Adrenal gland (tissue), 12 donors: ENCODE results near the gene CTPS1. TPM values are rescaled to one million over a fixed set of nuclear protein-coding genes. Genes with fewer than 3 reads are reported as not detected.

Source experiments
- DNase-seq, 7 donors: peaks; one replicate each; pipeline ENCODE4 v3.0.0-alpha.2; 2019 to 2020
- H3K27ac ChIP-seq, 5 donors: fragments of 200-600 bp; sonication (generic) in 4 of 5; 1 replicate in 3 of 5; 2 replicates in 2 of 5; pipeline versions ENCODE4 v1.5.1 to v1.8.0; 2016 to 2020; ENCODE audit warnings: mild to moderate bottlenecking in 1 of 5
- H3K27me3 ChIP-seq: fragments of 200-600 bp; 2 replicates; pipeline ENCODE4 v1.8.0; 2021
- H3K36me3 ChIP-seq, 2 donors: fragments of 200-600 bp; replicated peaks in 1 of 2; 1 replicate in 1 of 2; 2 replicates in 1 of 2; pipeline versions ENCODE4 v1.5.1 to v1.8.0; 2018 to 2022
- H3K4me1 ChIP-seq, 2 donors: fragments of 200-600 bp; replicated peaks in 1 of 2; 1 replicate in 1 of 2; 2 replicates in 1 of 2; pipeline versions ENCODE4 v1.5.1 to v1.8.0; 2018 to 2021
- H3K4me3 ChIP-seq, 4 donors: fragments of 200-600 bp; sonication (generic) in 3 of 4; one replicate each; pipeline ENCODE4 v1.5.1; 2016 to 2018
- H3K9me3 ChIP-seq, 3 donors: fragments of 200-600 bp; sonication (generic) in 1 of 3; replicated peaks in 1 of 3; 1 replicate in 2 of 3; 2 replicates in 1 of 3; pipeline versions ENCODE4 v1.5.1 to v1.8.0; 2016 to 2021
- CTCF ChIP-seq, 6 experiments: fragments of 450-650 bp in 4 of 6; fragments of 200-600 bp in 2 of 6; sonication (generic) in 1 of 6; IDR thresholded peaks; 1 replicate in 5 of 6; 2 replicates in 1 of 6; pipeline versions ENCODE4 v1.5.1 to v1.8.0; 2016 to 2021; ENCODE audit warnings: antibody characterized with exemption in 6 of 6, mild to moderate bottlenecking in 2 of 6, moderate library complexity in 1 of 6
- POLR2A ChIP-seq, 2 donors: fragments of 450-650 bp; IDR thresholded peaks; one replicate each; pipeline ENCODE4 v1.6.1; 2017; ENCODE audit warnings: antibody characterized with exemption in 2 of 2, mild to moderate bottlenecking in 2 of 2, moderate library complexity in 1 of 2
- WGBS, 4 donors: extraction: QIAGEN DNeasy Blood & Tissue Kit in 2 of 4; methylation state at CpG; one replicate each; pipeline versions ENCODE4 v1.1.5 to v1.1.7; 2013 to 2017; 5-methylcytosine and 5-hydroxymethylcytosine counted together
- intact Hi-C, 2 donors: fragments of 100-400 bp; cut with DNase I; formaldehyde crosslinking; loops; one replicate each; pipeline versions ENCODE4 v1.14.1 to v1.15.0; 2022 to 2023
- polyA plus RNA-seq, 3 donors: library from polyadenylated mRNA; stranded (reverse); fragments of 200-250 nt in 2 of 3; fragments of 350-450 nt in 1 of 3; fragmentation: Illumina TruSeq in 1 of 3; extraction: RNeasy Lipid Tissue Mini Kit (QIAGEN cat#74804) in 1 of 3; gene quantifications; one replicate each; pipeline ENCODE4 v1.2.3, GENCODE V29; 2013 to 2014
- total RNA-seq, 9 donors: library from RNA; depleted of rRNA in 4 of 9; stranded (reverse); fragments of >200 nt in 4 of 9; fragments of 120-200 nt in 1 of 9; fragmentation: NEBNext Ultra II Directional in 1 of 9; extraction: Animal tissue kit (Norgen Biotek cat#: 25700) in 1 of 9; gene quantifications; one replicate each; pipeline versions ENCODE4 v1.1.0 to v1.2.4, GENCODE V29; 2013 to 2023
- donor health status: healthy with polysubstance abuse.
- donor health status: Bipolar disorder and iron deficiency.
- donor health status: DM: yes; HTN: yes; CAD: no.
- donor health status: DM: no; HTN: no; CAD: no.
- donor health status: DM: no; HTN: no; CAD: no.
- donor health status: DM: yes; HTN: yes; CAD: no.

Gene CTPS1
- total and polyA plus RNA-seq, 12 donors, result 12.2 to 49.4 (median 26.1) TPM

GRCh38 chr1:40955266-40955665 lies 24.2 kb upstream of the CTPS1 start:
- Histone ChIP-seq H3K27me3 (no peaks in the 10 kb centered on the region), H3K9me3 (no peaks in the 10 kb centered on the region), H3K4me3 (no peak overlapping the region), H3K36me3 (no peaks in the 10 kb centered on the region), H3K27ac (no peak overlapping the region), H3K4me1 (no peaks in the 10 kb centered on the region)
- no peak for DNase-seq
- no peak for TF ChIP-seq CTCF (IDR thresholded peaks at IDR 0.05)
- no peak for TF ChIP-seq POLR2A (IDR thresholded peaks at IDR 0.05)
- 70 to 83% (median 73%) methylated on average over 5 of the region's 5 CpGs for WGBS, 4 donors
- intact Hi-C loops, result no loop called here

GRCh38 chr1:40956407-40956806 lies 23.1 kb upstream of the CTPS1 start:
- no peak overlapping the region for H3K27ac ChIP-seq
- H3K9me3 ChIP-seq, result no peaks in the 10 kb centered on the region
- H3K4me3 ChIP-seq, result no peak overlapping the region
- H3K4me1 ChIP-seq, result no peaks in the 10 kb centered on the region
- intact Hi-C loops, result no loop called here
- 28 to 50% (median 41%) methylated on average over 1 of the region's 1 CpG for WGBS, 4 donors
- no peak for DNase-seq
- no peaks in the 10 kb centered on the region for H3K36me3 ChIP-seq
- no peaks in the 10 kb centered on the region for H3K27me3 ChIP-seq
- TF ChIP-seq CTCF (IDR thresholded peaks at IDR 0.05) (no peak), POLR2A (IDR thresholded peaks at IDR 0.05) (no peak)

- no peak for DNase-seq
- Histone ChIP-seq H3K9me3 (no peaks in the 10 kb centered on the region), H3K4me3 (no peak overlapping the region), H3K27me3 (no peaks in the 10 kb centered on the region), H3K27ac (no peak overlapping the region), H3K4me1 (no peaks in the 10 kb centered on the region), H3K36me3 (no peaks in the 10 kb centered on the region)
- intact Hi-C loops, result no loop called here
- TF ChIP-seq POLR2A (IDR thresholded peaks at IDR 0.05), result no peak
- no peak for TF ChIP-seq CTCF (IDR thresholded peaks at IDR 0.05)
Observed at GRCh38 chr1:40958210-40958609, 21.3 kb upstream of the CTPS1 start.

GRCh38 chr1:40965531-40965930 lies 14.0 kb upstream of the CTPS1 start:
- Histone ChIP-seq H3K27me3 (no peaks in the 10 kb centered on the region), H3K36me3 (no peaks in the 10 kb centered on the region), H3K27ac (no peak overlapping the region), H3K9me3 (no peaks in the 10 kb centered on the region), H3K4me3 (no peak overlapping the region), H3K4me1 (no peaks in the 10 kb centered on the region)
- 75 to 89% (median 80%) methylated on average over 10 of the region's 10 CpGs for WGBS, 4 donors
- DNase-seq, result no peak
- TF ChIP-seq CTCF (IDR thresholded peaks at IDR 0.05), result no peak
- TF ChIP-seq POLR2A (IDR thresholded peaks at IDR 0.05), result no peak
- intact Hi-C loops, result no loop called here
